ENCODE measurements around the gene CAND1.

CAND1 gene

DNA sequence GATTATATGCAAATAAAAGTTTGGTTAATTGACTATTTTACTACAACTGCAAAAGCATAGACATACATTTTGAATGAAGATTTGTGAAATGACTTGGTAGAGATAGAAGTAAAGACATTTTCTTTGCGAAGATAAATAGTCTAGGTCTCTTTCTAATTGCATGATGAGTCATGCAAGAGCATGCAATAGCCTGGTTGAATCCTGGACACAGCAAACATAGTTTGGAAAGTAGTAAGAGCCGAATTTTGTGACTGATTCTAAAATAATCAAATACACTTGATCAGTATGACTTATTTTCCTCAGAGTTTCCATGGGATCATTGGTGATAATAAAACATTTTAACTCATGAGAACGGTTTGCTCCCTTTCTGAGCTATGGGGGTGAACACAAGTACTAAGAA is 27.7 kb upstream of the CAND1 start:
- H3K4me3 ChIP-seq (ENCODE audit: control insufficient read depth, low read depth, low read length): no peak overlapping the region
- TF ChIP-seq, protein P1, sequence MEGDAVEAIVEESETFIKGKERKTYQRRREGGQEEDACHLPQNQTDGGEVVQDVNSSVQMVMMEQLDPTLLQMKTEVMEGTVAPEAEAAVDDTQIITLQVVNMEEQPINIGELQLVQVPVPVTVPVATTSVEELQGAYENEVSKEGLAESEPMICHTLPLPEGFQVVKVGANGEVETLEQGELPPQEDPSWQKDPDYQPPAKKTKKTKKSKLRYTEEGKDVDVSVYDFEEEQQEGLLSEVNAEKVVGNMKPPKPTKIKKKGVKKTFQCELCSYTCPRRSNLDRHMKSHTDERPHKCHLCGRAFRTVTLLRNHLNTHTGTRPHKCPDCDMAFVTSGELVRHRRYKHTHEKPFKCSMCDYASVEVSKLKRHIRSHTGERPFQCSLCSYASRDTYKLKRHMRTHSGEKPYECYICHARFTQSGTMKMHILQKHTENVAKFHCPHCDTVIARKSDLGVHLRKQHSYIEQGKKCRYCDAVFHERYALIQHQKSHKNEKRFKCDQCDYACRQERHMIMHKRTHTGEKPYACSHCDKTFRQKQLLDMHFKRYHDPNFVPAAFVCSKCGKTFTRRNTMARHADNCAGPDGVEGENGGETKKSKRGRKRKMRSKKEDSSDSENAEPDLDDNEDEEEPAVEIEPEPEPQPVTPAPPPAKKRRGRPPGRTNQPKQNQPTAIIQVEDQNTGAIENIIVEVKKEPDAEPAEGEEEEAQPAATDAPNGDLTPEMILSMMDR (conservative IDR thresholded peaks at IDR 0.05; ENCODE audit: control insufficient read depth, insufficient read depth, low read depth, low read length): no peak
- peak; percentile 50 for DNase-seq (ENCODE audit: low read depth)

DNA sequence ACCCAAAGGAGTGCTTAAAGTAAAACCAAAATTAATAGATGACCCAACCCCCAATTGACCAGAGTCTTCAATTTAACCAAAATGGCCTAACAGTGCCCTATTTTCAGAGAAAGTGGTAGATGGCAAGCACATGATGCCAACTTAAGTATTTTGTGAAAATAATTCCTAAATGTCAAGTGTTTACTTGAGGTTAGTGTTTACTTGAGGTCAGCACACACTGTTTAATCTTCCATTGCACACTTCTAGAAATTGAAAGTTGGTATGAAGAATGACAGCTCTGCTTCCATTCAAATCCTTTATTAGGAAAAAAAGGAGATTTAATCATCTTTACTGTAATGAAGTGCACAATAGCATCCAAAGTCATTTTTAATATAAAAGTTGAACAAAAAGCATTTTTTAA is 25.9 kb upstream of the CAND1 start:
- no peak overlapping the region for H3K4me3 ChIP-seq (ENCODE audit: control insufficient read depth, low read depth, low read length)
- DNase-seq (ENCODE audit: low read depth): no peak
- TF ChIP-seq, protein P1 (conservative IDR thresholded peaks at IDR 0.05; ENCODE audit: control insufficient read depth, insufficient read depth, low read depth, low read length): no peak

DNA sequence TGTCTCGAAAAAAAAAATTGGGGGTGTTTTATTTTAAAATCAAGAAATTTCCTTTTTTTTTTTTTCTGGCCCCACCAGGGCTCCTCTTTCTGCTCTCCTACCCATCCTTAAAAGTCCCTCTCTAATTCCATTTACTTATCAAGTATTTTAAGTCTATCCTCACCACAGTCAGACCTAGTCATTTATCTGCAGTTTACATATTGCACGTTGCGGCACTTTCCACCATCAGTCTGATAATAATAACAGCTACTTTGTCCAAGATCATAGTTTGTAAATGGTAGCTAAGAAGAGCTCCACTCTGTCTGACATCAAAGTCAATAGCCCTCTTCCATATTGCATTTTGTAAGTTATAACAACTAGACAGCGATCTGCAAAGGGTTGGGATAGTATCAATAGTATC is 23.6 kb upstream of the CAND1 start:
- TF ChIP-seq, protein P1 (conservative IDR thresholded peaks at IDR 0.05; ENCODE audit: control insufficient read depth, insufficient read depth, low read depth, low read length): no peak
- DNase-seq (ENCODE audit: low read depth): no peak
- H3K4me3 ChIP-seq (ENCODE audit: control insufficient read depth, low read depth, low read length): no peak overlapping the region

DNA sequence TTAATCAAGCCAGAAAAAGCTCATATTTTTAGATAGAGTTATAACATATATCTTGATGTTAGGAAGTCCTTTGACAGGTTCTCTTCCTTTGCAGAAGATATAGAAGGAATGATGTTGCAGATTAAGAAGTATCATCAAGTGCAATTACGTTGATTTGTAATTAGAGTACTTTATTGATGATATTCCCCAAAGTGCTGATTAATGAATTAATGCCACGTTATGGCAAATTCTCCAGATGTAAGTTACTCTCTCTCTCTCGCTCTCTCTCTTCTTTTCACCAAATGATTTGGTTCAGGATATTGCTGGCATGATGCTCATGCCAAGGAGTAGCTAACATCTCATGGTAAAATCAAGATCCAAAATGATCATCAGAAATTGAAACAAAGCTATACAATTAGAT is 18.1 kb upstream of the CAND1 start:
- no peak for DNase-seq (ENCODE audit: low read depth)
- no peak overlapping the region for H3K4me3 ChIP-seq (ENCODE audit: control insufficient read depth, low read depth, low read length)
- TF ChIP-seq, protein P1 (conservative IDR thresholded peaks at IDR 0.05; ENCODE audit: control insufficient read depth, insufficient read depth, low read depth, low read length): no peak

DNA sequence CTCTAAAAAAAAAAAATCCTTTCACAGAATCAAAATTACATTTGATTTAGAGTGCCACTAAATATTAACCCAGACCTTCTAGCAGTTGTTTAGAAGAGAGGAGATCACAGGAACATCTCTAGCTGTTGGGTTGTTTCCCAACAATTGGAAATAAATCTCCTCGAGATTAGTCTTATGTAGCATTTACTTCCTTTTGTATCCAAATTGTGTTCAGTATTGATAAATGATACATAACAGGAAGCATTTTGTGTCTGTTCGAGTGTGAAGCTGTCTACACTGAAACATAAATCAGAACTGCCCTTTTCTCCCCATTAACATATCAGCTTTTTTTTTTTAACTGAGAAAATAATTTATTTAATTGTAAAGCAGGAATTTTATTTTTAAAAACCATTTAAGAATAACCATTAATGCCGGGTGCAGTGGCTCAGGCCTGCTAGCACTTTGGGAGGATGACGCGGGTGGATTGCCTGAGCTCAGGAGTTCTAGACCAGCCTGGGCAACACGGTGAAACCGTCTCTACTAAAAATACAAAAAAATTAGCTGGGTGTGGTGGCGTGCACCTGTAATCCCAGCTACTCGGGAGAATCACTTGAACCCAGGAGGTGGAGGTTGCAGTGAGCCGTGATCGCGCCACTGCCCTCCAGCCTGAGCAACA is 14.7 kb upstream of the CAND1 start:
- TF ChIP-seq, protein P1 (conservative IDR thresholded peaks at IDR 0.05; ENCODE audit: control insufficient read depth, insufficient read depth, low read depth, low read length): no peak
- no peak for DNase-seq (ENCODE audit: low read depth)
- no peak overlapping the region for H3K4me3 ChIP-seq (ENCODE audit: control insufficient read depth, low read depth, low read length)

DNA sequence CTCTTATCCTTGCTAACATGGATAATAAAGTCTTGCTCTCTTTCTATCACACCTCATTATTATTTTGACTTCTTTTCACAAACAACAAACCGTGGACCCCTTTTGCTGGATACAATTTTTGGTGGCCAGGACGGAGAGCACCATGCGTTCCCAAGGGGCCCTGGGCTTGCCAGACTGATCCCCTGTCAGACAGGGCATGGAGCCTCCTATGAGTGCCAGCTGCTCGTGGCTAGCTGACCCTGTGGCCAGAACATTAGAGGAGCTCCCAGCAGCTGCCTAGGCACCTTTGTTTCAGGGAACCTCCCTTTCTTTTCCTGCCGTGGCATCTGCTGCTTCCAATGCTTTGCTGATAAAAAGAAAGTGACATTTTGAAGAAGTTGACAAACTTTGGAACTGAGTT is 12.5 kb upstream of the CAND1 start:
- no peak for DNase-seq (ENCODE audit: low read depth)
- TF ChIP-seq, protein P1 (conservative IDR thresholded peaks at IDR 0.05; ENCODE audit: control insufficient read depth, insufficient read depth, low read depth, low read length): no peak

DNA sequence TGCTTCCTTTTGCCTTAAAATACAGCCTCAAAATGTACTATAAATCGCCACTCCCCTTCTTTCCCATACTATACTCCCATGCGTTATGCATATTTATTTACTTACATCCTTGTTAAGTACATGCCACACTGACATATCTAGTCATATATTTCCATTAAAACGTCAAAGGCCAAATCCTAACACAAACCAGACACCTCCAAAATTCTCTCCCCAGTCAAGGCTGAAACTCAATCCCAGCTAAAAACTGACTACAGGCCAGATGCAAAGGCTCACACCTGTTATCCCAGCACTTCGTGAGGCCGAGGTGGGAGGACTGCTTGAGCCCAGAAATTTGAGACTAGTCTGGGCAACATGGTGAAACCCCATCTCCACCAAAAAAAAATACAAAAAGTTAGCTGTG is 5.7 kb upstream of the CAND1 start:
- TF ChIP-seq, protein P1 (conservative IDR thresholded peaks at IDR 0.05; ENCODE audit: control insufficient read depth, insufficient read depth, low read depth, low read length): no peak
- no peak overlapping the region for H3K4me3 ChIP-seq (ENCODE audit: control insufficient read depth, low read depth, low read length)
- DNase-seq (ENCODE audit: low read depth): no peak

More for the DNA sequence above, 12.5 kb upstream of the CAND1 start:
- H3K4me3 ChIP-seq (ENCODE audit: control insufficient read depth, low read depth, low read length): no peak overlapping the region

Data from fibroblast of mammary gland (primary cell).